SK-N-SH treated with all-trans-retinoic acid at 6 μM for 48 hours (cell line): ENCODE data around the gene FUNDC2.

Experiments
- SNAI2 ChIP-seq: fragments of 250-450 bp; sonication (Bioruptor Pico); IDR thresholded peaks from 2 replicates; pipeline ENCODE4 v1.5.0; 2020; ENCODE audit warnings: mild to moderate bottlenecking, moderate library complexity
- TOX ChIP-seq: fragments of 250-450 bp; sonication (Bioruptor Pico); IDR thresholded peaks from 2 replicates; pipeline ENCODE4 v1.8.0; 2021; ENCODE audit warnings: mild to moderate bottlenecking, moderate library complexity, borderline replicate concordance
- ZC3H10 ChIP-seq: fragments of 250-450 bp; sonication (Bioruptor Pico); IDR thresholded peaks from 2 replicates; pipeline ENCODE4 v1.5.1; 2021; ENCODE audit warnings: mild to moderate bottlenecking, moderate library complexity

- TF ChIP-seq ZC3H10 (CRISPR knock-in tag) (no peak), TOX (CRISPR knock-in tag) (no peak), SNAI2 (CRISPR knock-in tag) (no peak)
Measured at GRCh38 chrX:155056877-155057792, 30.5 kb downstream of the FUNDC2 start.
